ENCODE measurements around the gene VSX1.

VSX1 gene

GRCh38 chr20:25038103-25038410 lies 43.9 kb downstream of the VSX1 start:
- no peak for DNase-seq
- ATAC-seq (replicated peaks) = no peak
- peaks cover 49 to 65% of the 10 kb centered on the region in 2 donors for H3K4me1 Mint-ChIP-seq
- H3K9me3 Mint-ChIP-seq = no peaks in the 10 kb centered on the region
- H3K27me3 Mint-ChIP-seq = no peaks in the 10 kb centered on the region
- H3K27ac Mint-ChIP-seq = peak overlapping the region; percentile 88
- H3K36me3 Mint-ChIP-seq = peaks cover 4 to 6% of the 10 kb centered on the region in 2 donors
- H3K4me3 Mint-ChIP-seq = peak overlapping the region; percentile 21 to 53

GRCh38 chr20:25037288-25038102 lies 44.4 kb downstream of the VSX1 start:
- H3K9me3 Mint-ChIP-seq = no peaks in the 10 kb centered on the region
- H3K36me3 Mint-ChIP-seq = peaks cover 1 to 6% of the 10 kb centered on the region in 2 donors
- no peaks in the 10 kb centered on the region for H3K27me3 Mint-ChIP-seq
- peak overlapping the region; percentile 88 for H3K27ac Mint-ChIP-seq
- DNase-seq = peak; percentile 27
- ATAC-seq (replicated peaks) = peak; percentile 70 to 75
- peaks cover 44 to 64% of the 10 kb centered on the region in 2 donors for H3K4me1 Mint-ChIP-seq
- H3K4me3 Mint-ChIP-seq = peak overlapping the region; percentile 44 to 53

GRCh38 chr20:25036331-25036936 lies 45.5 kb downstream of the VSX1 start:
- H3K4me3 Mint-ChIP-seq = peak overlapping the region; percentile 55 to 66

GRCh38 chr20:25035921-25036320 lies 46.0 kb downstream of the VSX1 start:
- Mint-ChIP-seq H3K27ac (peak overlapping the region; percentile 77), H3K4me1 (peaks cover 40 to 51% of the 10 kb centered on the region in 2 donors), H3K4me3 (peak overlapping the region; percentile 55 to 66), H3K9me3 (no peaks in the 10 kb centered on the region), H3K27me3 (no peaks in the 10 kb centered on the region), H3K36me3 (peaks cover 1 to 6% of the 10 kb centered on the region in 2 donors)
- ATAC-seq (replicated peaks) (peak in 1 of 2 donors; percentile 42), DNase-seq (no peak)

More at GRCh38 chr20:25036331-25036936, 45.5 kb downstream of the VSX1 start:
- H3K4me1 Mint-ChIP-seq = peaks cover 40 to 56% of the 10 kb centered on the region in 2 donors
- ATAC-seq (replicated peaks) (no peak), DNase-seq (no peak)
- no peaks in the 10 kb centered on the region for H3K9me3 Mint-ChIP-seq
- H3K27ac Mint-ChIP-seq = peak overlapping the region; percentile 80
- peaks cover 1 to 6% of the 10 kb centered on the region in 2 donors for H3K36me3 Mint-ChIP-seq
- H3K27me3 Mint-ChIP-seq = no peaks in the 10 kb centered on the region

GRCh38 chr20:25033924-25034300 lies 48.0 kb downstream of the VSX1 start:
- ATAC-seq (replicated peaks) = no peak
- no peaks in the 10 kb centered on the region for H3K27me3 Mint-ChIP-seq
- no peak for DNase-seq
- peaks cover 8 to 17% of the 10 kb centered on the region in 2 donors for H3K36me3 Mint-ChIP-seq
- H3K4me3 Mint-ChIP-seq = no peak overlapping the region
- H3K9me3 Mint-ChIP-seq = no peaks in the 10 kb centered on the region
- no peak overlapping the region for H3K27ac Mint-ChIP-seq
- peaks cover 42 to 62% of the 10 kb centered on the region in 2 donors for H3K4me1 Mint-ChIP-seq

- Mint-ChIP-seq H3K4me3 (no peak overlapping the region), H3K27ac (peak overlapping the region; percentile 84), H3K27me3 (no peaks in the 10 kb centered on the region), H3K9me3 (no peaks in the 10 kb centered on the region), H3K36me3 (peaks cover 8 to 17% of the 10 kb centered on the region in 2 donors), H3K4me1 (peaks cover 37 to 57% of the 10 kb centered on the region in 2 donors)
- DNase-seq = no peak
- no peak for ATAC-seq (replicated peaks)
Observed at GRCh38 chr20:25033265-25033923, 48.5 kb downstream of the VSX1 start.

- H3K4me1 Mint-ChIP-seq = peaks cover 31 to 51% of the 10 kb centered on the region in 2 donors
- H3K4me3 Mint-ChIP-seq = no peak overlapping the region
- no peak for ATAC-seq (replicated peaks)
- no peak for DNase-seq
- no peaks in the 10 kb centered on the region for H3K9me3 Mint-ChIP-seq
- H3K27me3 Mint-ChIP-seq = no peaks in the 10 kb centered on the region
- H3K36me3 Mint-ChIP-seq = peaks cover 9 to 17% of the 10 kb centered on the region in 2 donors
- H3K27ac Mint-ChIP-seq = peak overlapping the region; percentile 34
Observed at GRCh38 chr20:25032478-25033264, 49.3 kb downstream of the VSX1 start.

GRCh38 chr20:25032065-25032477 lies 49.9 kb downstream of the VSX1 start:
- ATAC-seq (replicated peaks) (no peak), DNase-seq (no peak)
- Mint-ChIP-seq H3K4me3 (no peak overlapping the region), H3K36me3 (peaks cover 9 to 21% of the 10 kb centered on the region in 2 donors), H3K27me3 (no peaks in the 10 kb centered on the region), H3K9me3 (no peaks in the 10 kb centered on the region), H3K27ac (no peak overlapping the region), H3K4me1 (peaks cover 29 to 51% of the 10 kb centered on the region in 2 donors)

- no peak for ATAC-seq (replicated peaks)
- Mint-ChIP-seq H3K4me1 (peaks cover 24 to 51% of the 10 kb centered on the region in 2 donors), H3K27ac (no peak overlapping the region)
Observed at GRCh38 chr20:25031241-25031640, 50.7 kb downstream of the VSX1 start.

GRCh38 chr20:25030649-25031207 lies 51.2 kb downstream of the VSX1 start:
- no peak for ATAC-seq (replicated peaks)
- Mint-ChIP-seq H3K4me3 (no peak overlapping the region), H3K27ac (no peak overlapping the region), H3K4me1 (peaks cover 19 to 46% of the 10 kb centered on the region in 2 donors), H3K27me3 (no peaks in the 10 kb centered on the region), H3K36me3 (peaks cover 9 to 21% of the 10 kb centered on the region in 2 donors), H3K9me3 (no peaks in the 10 kb centered on the region)
- no peak for DNase-seq

More at GRCh38 chr20:25031241-25031640, 50.7 kb downstream of the VSX1 start:
- DNase-seq = no peak
- Mint-ChIP-seq H3K4me3 (no peak overlapping the region), H3K36me3 (peaks cover 9 to 21% of the 10 kb centered on the region in 2 donors), H3K27me3 (no peaks in the 10 kb centered on the region), H3K9me3 (no peaks in the 10 kb centered on the region)

GRCh38 chr20:25030007-25030648 lies 51.8 kb downstream of the VSX1 start:
- Mint-ChIP-seq H3K27me3 (no peaks in the 10 kb centered on the region), H3K36me3 (peaks cover 9 to 21% of the 10 kb centered on the region in 2 donors), H3K27ac (no peak overlapping the region), H3K4me3 (no peak overlapping the region), H3K9me3 (no peaks in the 10 kb centered on the region), H3K4me1 (peaks cover 15 to 40% of the 10 kb centered on the region in 2 donors)
- DNase-seq (no peak), ATAC-seq (replicated peaks) (no peak)

- Mint-ChIP-seq H3K36me3 (peaks cover 14 to 18% of the 10 kb centered on the region in 2 donors), H3K4me1 (peaks cover 17 to 34% of the 10 kb centered on the region in 2 donors), H3K27me3 (no peaks in the 10 kb centered on the region), H3K9me3 (no peaks in the 10 kb centered on the region), H3K27ac (peak overlapping the region; percentile 9), H3K4me3 (no peak overlapping the region)
- DNase-seq (no peak), ATAC-seq (replicated peaks) (no peak)
Observed at GRCh38 chr20:25025986-25026605, 55.8 kb downstream of the VSX1 start.
